Measurements from ENCODE around the gene ZDHHC14. TPM values are rescaled to one million over a fixed set of nuclear protein-coding genes. Genes with fewer than 3 reads are reported as not detected.

The ZDHHC14 gene
- total RNA-seq, 2 experiments from 2014 or later, result 1.7 to 2.5 TPM

DNA sequence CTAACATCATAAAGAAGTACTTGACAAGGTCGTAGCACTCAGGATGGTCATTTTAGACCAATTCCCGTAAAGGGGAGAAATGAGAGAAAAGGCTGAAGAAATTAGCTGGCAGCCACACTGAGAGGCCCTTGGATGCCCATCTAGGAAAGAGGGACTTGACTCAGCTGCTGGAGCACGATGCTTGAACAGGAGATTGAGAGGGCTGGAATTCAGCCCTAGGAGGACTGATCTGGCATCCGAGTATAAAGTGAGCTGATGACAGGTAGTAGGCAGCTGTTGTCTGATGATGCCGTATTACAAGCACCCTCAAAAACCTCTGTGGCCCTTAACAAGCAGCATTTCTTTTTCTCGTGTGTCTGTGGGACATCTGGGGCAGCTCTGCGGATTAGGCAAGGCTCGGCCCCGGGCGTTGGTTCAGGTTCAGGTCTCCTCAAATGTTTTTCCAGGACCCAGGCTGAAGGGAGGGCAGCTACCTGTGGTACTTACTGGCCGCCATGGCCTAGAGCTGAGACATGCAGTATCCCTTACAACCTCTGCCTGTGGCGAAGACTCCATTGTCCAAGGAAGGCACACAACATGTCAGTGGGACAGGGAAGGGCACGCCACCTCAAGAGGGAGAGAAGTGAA is 222.4 kb downstream of the ZDHHC14 start:
- no peaks in the 10 kb centered on the region for H3K4me1 Mint-ChIP-seq (ENCODE audit: low read depth)
- H3K36me3 Mint-ChIP-seq (ENCODE audit: low read depth), result no peaks in the 10 kb centered on the region
- DNase-seq (no peak), ATAC-seq (no peak)
- intact Hi-C loops (cut with micrococcal nuclease), result no loop called here
- H3K4me3 Mint-ChIP-seq, result no peak overlapping the region
- TF ChIP-seq, protein P1, sequence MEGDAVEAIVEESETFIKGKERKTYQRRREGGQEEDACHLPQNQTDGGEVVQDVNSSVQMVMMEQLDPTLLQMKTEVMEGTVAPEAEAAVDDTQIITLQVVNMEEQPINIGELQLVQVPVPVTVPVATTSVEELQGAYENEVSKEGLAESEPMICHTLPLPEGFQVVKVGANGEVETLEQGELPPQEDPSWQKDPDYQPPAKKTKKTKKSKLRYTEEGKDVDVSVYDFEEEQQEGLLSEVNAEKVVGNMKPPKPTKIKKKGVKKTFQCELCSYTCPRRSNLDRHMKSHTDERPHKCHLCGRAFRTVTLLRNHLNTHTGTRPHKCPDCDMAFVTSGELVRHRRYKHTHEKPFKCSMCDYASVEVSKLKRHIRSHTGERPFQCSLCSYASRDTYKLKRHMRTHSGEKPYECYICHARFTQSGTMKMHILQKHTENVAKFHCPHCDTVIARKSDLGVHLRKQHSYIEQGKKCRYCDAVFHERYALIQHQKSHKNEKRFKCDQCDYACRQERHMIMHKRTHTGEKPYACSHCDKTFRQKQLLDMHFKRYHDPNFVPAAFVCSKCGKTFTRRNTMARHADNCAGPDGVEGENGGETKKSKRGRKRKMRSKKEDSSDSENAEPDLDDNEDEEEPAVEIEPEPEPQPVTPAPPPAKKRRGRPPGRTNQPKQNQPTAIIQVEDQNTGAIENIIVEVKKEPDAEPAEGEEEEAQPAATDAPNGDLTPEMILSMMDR (IDR thresholded peaks at IDR 0.05), result no peak
- POLR2A ChIA-PET, result interaction anchor here (0.9 kb wide), 1 partner anchor 10 kb away, joined by 3 read pairs; no protein-coding TSS in a partner anchor
- no peaks in the 10 kb centered on the region for H3K9me3 Mint-ChIP-seq
- no peaks in the 10 kb centered on the region for H3K27me3 Mint-ChIP-seq
- H3K27ac Mint-ChIP-seq, result no peak overlapping the region
- CTCF ChIA-PET, result no interaction called here

DNA sequence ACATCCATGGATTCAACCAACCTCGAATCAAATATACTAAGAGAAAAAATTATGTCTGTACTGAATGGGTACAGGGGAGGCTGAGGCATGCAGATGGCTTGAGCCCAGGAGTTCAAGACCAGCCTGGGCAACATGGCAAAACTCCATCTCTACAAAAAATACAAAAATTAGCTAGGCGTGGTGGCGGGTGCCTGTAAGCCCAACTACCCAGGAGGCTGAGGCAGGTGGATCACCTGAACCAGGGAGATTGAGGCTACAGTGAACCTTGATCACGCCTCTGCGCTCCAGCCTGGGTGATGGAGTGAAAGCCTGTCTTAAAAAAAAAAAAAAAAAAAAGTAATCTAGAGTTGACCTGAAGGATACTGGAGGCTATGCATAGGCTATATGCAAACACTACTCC is 223.0 kb downstream of the ZDHHC14 start:
- H3K27me3 Mint-ChIP-seq, result no peaks in the 10 kb centered on the region
- intact Hi-C loops (cut with micrococcal nuclease), result no loop called here
- no peak for DNase-seq
- POLR2A ChIA-PET, result no interaction called here
- no peaks in the 10 kb centered on the region for H3K36me3 Mint-ChIP-seq (ENCODE audit: low read depth)
- TF ChIP-seq, protein P1 (IDR thresholded peaks at IDR 0.05), result no peak
- no peaks in the 10 kb centered on the region for H3K9me3 Mint-ChIP-seq
- no peaks in the 10 kb centered on the region for H3K4me1 Mint-ChIP-seq (ENCODE audit: low read depth)
- no peak for ATAC-seq
- CTCF ChIA-PET, result no interaction called here
- no peak overlapping the region for H3K27ac Mint-ChIP-seq
- H3K4me3 Mint-ChIP-seq, result no peak overlapping the region

DNA sequence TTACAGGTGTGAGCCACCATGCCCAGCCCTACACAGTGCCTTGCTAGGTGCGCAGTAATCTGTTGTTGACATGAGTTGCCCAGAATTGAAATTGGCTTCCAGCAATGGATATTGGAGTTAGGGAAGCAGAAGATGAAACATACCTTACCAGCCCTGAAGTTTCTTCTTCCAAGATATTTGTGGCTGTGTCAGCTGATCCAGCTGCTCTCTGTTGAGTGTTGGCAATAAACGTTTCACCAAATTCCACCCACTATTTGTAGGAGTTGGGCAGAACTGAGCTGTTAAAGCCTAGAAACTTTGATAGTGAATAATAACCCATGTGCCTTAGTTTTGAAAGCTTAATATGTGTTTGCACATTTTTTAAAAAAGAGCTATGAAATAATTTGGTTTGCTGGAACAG is 223.8 kb downstream of the ZDHHC14 start:
- H3K4me3 Mint-ChIP-seq, result no peak overlapping the region
- intact Hi-C loops (cut with micrococcal nuclease), result no loop called here
- ATAC-seq, result no peak
- no peak overlapping the region for H3K27ac Mint-ChIP-seq
- no peaks in the 10 kb centered on the region for H3K27me3 Mint-ChIP-seq
- no peak for DNase-seq
- H3K4me1 Mint-ChIP-seq (ENCODE audit: low read depth), result no peaks in the 10 kb centered on the region
- TF ChIP-seq, protein P1 (IDR thresholded peaks at IDR 0.05), result no peak
- H3K9me3 Mint-ChIP-seq, result no peaks in the 10 kb centered on the region
- no peaks in the 10 kb centered on the region for H3K36me3 Mint-ChIP-seq (ENCODE audit: low read depth)
- ChIA-PET CTCF (interaction anchor here (1.0 kb wide), 1 partner anchor 9 kb away, joined by 3 read pairs; no protein-coding TSS in a partner anchor), POLR2A (interaction anchor here (0.8 kb wide), 1 partner anchor 72 kb away, joined by 3 read pairs; no protein-coding TSS in a partner anchor)

DNA sequence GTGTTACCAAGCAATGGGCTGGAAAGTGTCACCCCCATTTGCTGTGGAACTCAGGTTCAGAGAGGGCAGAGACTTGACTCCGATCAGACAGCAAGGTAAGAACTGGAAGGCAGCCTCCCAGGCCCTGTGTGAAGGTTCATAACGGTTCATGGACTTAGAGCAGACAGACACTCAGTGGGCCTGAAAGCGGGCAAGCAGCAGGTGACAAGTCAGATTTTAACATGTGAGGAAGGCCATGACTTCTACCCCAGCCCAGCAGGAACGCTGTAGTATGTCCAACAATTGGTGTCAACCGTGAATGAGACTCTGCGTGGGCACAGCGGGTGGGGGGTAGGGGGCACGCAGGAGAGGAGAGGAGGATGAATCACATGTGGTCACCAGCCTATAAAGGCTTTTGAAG is 224.5 kb downstream of the ZDHHC14 start:
- Mint-ChIP-seq H3K4me1 (ENCODE audit: low read depth) (no peaks in the 10 kb centered on the region), H3K36me3 (ENCODE audit: low read depth) (no peaks in the 10 kb centered on the region), H3K27me3 (no peaks in the 10 kb centered on the region), H3K9me3 (no peaks in the 10 kb centered on the region), H3K27ac (no peak overlapping the region), H3K4me3 (no peak overlapping the region)
- DNase-seq, result no peak
- TF ChIP-seq, protein P1 (IDR thresholded peaks at IDR 0.05), result no peak
- CTCF ChIA-PET, result interaction anchor here (1.0 kb wide), 1 partner anchor 8 kb away, joined by 3 read pairs; no protein-coding TSS in a partner anchor
- POLR2A ChIA-PET, result no interaction called here
- ATAC-seq, result no peak
- intact Hi-C loops (cut with micrococcal nuclease), result no loop called here

DNA sequence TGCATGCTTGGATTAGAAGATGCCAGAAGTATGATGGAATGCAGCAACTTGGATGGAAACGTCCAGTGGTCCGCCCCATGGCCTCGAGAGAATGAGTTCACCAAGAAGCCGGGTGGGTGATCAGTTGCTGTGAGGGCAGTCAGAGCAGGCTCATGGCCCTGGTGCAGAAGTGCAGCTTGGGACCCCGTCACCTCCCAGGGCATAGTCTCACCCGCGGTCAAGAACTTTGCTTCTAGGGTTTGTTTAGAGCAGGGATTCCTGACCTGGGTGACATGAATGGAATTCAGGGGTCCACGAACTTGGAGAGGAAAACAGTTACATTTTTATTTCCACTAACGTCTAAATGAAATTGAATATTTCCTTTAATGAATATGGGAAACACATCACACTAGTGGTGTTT is 225.5 kb downstream of the ZDHHC14 start:
- POLR2A ChIA-PET, result no interaction called here

More for the DNA sequence above, 225.5 kb downstream of the ZDHHC14 start:
- no peak for ATAC-seq
- Mint-ChIP-seq H3K4me3 (no peak overlapping the region), H3K4me1 (ENCODE audit: low read depth) (no peaks in the 10 kb centered on the region), H3K27me3 (no peaks in the 10 kb centered on the region), H3K36me3 (ENCODE audit: low read depth) (no peaks in the 10 kb centered on the region), H3K27ac (no peak overlapping the region), H3K9me3 (no peaks in the 10 kb centered on the region)
- DNase-seq, result no peak
- CTCF ChIA-PET, result no interaction called here
- TF ChIP-seq, protein P1 (IDR thresholded peaks at IDR 0.05), result no peak
- intact Hi-C loops (cut with micrococcal nuclease), result no loop called here

Data from activated CD8-positive, alpha-beta T cell treated with anti-CD3 and anti-CD28 coated beads for 36 hours (primary cell).